NCI-H2171 treated with DMSO at 0.1 percent for 48 hours (cell line): ENCODE results near the gene PEAK1.
A peak's percentile ranks its signal among the peaks of the same experiment; 100 is the strongest.
"Not testable (repeated sequence)": the region's sequence is repeated elsewhere in the genome, so short reads cannot be mapped to it uniquely, and the experiment has no call there.

Experiments used
- DNase-seq: peaks from one replicate; lab custom pipeline; 2025; lab: John Stamatoyannopoulos, UW

Gene PEAK1

GRCh38 chr15:77225088-77225487 lies 194.8 kb downstream of the PEAK1 start:
- DNase-seq = no peak

GRCh38 chr15:77224352-77224751 lies 195.6 kb downstream of the PEAK1 start:
- DNase-seq = no peak

- no peak for DNase-seq
Measured at GRCh38 chr15:77221708-77222107, 198.2 kb downstream of the PEAK1 start.

DNA sequence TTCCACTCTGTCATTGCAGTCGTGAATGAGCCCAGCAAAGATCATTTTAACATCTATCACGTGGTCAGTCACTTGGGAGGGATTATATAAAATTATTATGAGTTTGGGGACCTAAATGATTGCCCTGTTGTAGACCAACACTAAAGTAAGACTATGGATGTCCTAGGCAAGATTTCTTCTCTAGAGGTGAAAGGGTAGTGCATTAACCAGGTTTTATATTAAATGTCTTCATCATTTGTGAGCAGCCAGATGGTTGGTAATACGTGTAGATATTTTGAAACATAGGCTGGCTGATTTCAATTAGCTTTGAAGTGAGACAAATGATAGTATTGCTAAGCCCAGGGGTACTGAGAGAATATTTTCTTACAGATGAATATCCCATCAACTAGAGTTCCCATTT lies 198.7 kb downstream of the PEAK1 start:
- DNase-seq = peak; percentile 31

GRCh38 chr15:77219841-77220240 lies 200.1 kb downstream of the PEAK1 start:
- no peak for DNase-seq

DNA sequence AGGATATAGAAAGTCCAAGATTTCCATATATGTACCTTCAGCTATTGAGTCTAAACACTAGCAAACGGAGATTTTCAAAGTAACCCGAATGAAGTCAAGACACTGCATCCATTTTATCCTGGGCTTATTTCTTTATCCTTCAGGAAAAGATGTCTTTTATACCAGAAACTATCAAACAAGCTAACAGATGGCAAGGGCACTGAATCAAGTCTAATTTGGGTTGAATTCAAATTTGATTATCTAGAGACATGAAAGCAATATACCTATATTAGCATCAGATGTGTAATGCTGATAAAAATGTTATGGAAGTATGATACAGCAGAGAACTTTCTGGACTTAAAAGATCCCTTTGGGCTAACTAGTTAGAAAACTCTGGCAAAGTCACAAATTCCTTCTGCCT lies 210.7 kb downstream of the PEAK1 start:
- peak; percentile 54 for DNase-seq

DNA sequence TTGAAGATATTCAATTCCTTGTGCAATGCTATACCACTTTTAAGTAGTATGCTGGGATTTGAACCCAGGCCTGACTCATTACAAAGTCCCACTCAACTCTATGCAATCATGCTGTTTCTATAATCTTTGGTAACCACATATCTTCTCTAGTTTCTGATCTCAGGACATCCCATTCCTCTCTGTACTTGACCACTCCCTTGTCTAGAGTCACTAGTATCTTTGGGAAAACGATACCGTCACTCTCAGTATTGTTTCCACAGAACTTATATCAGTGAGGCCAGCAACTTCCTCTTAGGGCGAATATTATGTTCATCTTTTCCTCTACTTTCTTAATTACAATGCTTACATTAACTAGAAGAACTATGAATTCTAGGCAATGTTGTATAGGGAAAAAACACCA lies 211.7 kb downstream of the PEAK1 start:
- no peak for DNase-seq

- DNase-seq = no peak
Measured at GRCh38 chr15:77201665-77202064, 218.2 kb downstream of the PEAK1 start.

DNA sequence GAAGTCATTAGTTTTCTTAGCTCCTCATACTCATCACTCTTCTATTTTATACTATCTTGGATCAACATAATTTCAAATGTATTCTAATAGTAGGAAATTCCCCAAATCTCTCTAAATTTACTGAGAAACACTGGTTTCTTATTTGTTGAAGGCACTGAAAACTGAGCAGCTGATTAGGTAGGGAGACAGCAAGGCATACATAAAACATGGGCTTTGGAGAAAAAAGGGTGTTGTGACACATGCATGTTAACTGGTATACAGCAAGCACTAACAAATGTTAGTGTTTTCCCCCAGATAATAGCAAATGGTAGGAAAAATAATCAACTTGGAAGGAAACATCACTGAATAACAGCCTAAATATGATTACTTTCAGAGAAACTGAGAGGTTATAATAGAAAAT lies 223.5 kb downstream of the PEAK1 start:
- no peak for DNase-seq

DNA sequence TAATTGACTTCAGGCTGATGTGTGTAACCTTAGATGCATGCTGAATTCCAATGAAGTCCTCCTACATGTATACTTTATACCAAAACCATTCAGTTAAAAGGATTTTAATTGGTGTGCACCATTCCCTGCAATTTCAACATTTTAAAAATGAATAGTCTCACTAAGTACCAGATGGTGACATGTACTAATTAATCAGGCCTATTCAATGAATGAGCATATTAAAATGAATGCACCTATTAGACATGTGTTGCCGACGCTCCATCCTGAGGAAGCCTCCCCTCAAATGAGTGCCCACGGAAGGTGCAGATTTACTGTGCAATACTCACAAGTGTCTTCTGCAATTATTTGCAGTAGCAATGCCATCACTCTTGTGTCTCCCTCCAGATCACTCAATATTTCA lies 224.3 kb downstream of the PEAK1 start:
- DNase-seq = peak; percentile 82

DNA sequence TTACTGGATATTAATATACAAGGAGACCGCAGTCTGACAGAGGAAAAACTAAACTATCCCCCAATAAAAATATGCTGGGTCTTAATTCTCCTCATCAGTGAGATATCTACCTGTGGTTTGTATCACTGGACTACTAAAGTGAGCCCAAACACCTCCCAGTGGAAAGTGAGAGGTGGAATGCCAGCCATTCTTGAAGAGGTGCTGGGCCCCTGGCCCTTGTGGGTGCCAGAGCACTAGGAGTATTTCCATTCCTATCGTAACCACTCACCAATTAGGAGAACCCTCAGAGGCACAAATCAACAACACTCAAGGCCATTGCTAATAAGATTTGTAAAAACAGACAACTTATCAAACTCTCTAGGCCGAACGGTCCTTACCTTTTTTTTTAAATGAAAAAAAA lies 227.5 kb downstream of the PEAK1 start:
- no peak for DNase-seq

GRCh38 chr15:77191230-77191834 lies 228.6 kb downstream of the PEAK1 start:
- no peak for DNase-seq

GRCh38 chr15:77187751-77188464 lies 232.0 kb downstream of the PEAK1 start:
- DNase-seq = no peak

GRCh38 chr15:77186594-77187011 lies 233.3 kb downstream of the PEAK1 start:
- peak; percentile 69 for DNase-seq

DNA sequence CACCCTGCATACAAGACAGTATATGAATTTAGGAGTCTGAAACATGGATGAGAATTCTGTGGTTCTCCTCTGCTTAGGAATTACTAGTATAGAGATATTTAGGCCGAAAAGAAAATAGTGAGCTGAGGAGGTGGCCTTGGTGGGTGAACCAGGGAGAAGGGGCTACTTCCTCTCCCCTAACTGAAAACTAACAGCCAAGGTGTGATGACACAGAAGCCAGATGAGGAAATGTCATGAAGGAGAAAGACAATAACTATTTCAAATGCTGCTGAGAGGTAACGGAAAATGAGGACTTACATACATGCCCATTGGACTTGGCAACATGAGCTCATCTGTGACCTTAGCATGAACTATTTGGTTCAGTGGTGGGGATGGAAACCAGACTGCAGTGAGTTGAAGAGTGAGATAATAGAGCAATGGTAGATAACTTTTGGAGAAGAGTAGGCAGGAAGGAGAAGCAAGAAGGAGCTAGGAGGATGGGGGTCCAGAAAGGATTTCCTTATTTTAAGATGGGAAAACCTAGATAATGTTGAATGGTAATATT lies 234.6 kb downstream of the PEAK1 start:
- DNase-seq = no peak

GRCh38 chr15:77184352-77184751 lies 235.6 kb downstream of the PEAK1 start:
- DNase-seq = not testable (repeated sequence)

DNA sequence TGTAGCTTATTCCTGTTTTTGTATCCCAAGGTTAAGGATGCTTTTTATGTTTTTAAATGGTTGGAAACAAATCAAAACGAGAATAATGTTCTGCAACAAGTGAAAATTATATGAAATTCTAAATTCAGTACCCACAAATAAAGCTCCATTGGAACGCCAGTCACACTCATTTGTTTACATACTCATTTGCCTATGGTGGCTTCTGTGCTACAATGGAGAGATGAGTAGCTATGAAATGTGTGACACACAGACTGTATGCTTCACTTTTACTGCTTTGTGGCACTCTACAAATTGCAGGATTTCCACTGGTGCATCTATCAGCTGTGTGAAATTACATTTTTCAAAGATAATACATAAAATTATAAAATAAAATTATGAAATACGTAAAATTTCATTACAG lies 236.8 kb downstream of the PEAK1 start:
- no peak for DNase-seq

- no peak for DNase-seq
Measured at GRCh38 chr15:77181305-77182074, 238.4 kb downstream of the PEAK1 start.

DNA sequence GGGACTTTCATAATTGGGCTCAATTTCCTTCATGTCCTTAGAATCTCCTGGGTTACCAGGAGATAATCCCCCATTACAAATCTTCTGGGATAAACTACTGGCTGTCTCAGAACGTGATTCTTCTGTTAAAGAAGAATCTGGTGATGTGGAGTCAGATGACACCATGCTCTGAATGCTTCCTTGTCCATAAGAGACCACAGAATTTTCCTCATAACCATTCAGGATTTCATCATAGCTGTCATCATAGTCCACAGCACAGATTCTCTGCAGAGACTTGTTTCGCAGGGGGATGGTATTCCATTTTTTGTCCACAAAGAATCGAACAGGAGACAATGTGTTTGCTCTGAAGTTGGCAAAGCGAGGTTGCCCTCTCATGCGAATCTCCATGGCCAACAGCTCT lies 239.1 kb downstream of the PEAK1 start:
- DNase-seq = no peak

DNA sequence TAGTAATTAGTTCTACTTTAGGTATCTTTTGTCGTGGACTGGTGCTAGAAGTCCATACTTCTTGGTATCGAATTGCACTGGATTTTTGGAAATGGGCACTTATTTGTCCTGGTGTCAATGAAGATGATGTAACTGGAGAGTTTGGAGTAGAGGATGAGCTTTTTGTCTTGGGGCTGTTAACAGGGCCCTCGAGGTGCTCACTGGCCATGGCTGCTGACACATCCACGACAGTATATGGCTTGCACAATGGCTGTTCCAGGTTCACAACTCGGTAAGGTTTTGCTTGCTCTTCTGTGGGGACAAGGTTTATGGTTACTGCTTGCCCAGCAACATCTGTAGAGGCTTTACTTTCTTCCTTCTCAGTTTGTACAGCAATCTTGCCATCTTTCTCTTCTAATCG lies 239.6 kb downstream of the PEAK1 start:
- DNase-seq = no peak

- no peak for DNase-seq
Measured at GRCh38 chr15:77179541-77179998, 240.3 kb downstream of the PEAK1 start.

DNA sequence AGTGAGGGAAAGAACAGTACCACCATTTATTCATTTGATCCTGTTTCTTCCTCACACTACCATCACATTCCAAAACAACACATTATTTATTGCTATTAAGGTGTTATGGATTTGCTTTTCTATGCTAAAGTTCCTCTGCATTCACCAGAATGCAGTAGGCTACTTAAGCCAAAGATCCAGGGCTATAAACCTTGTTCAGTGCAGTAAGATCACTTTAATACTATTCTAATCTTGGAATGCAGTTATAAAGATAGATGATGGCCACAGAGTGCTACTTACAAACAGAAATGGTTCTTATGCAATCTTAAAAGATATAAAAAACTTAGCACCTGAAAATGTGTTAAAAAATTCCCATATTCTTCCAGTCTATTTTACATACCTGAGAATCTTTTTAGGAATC lies 241.5 kb downstream of the PEAK1 start:
- no peak for DNase-seq

GRCh38 chr15:77176148-77176547 lies 243.8 kb downstream of the PEAK1 start:
- not testable (repeated sequence) for DNase-seq
